Measurements from ENCODE around the gene ARHGAP26. TPM values are rescaled to one million over a fixed set of nuclear protein-coding genes. Genes with fewer than 3 reads are reported as not detected.

The ARHGAP26 gene
- total and polyA plus RNA-seq, 2 donors (not counting 3 experiments of a cell fraction or from before 2014, with no cell fraction given): 3.1 to 16.2 TPM

- no peak overlapping the region for H3K27ac ChIP-seq (ENCODE audit: insufficient read depth, low read depth, low read length)
- H3K9me1 ChIP-seq (replicated peaks; ENCODE audit: control insufficient read depth, extremely low read depth, insufficient read depth, low read length): no peaks in the 10 kb centered on the region
- ChIA-PET CTCF (interaction anchor here (1.1 to 1.2 kb wide), 2 partner anchors 21 to 24 kb away, joined by 3 read pairs; no protein-coding TSS in a partner anchor), POLR2A (no interaction called here)
- H3K27me3 ChIP-seq (ENCODE audit: control insufficient read depth in 2 of 2, insufficient read depth in 2 of 2, low read length in 2 of 2): no peaks in the 10 kb centered on the region
- no peaks in the 10 kb centered on the region for H3K9me3 ChIP-seq (replicated peaks; ENCODE audit: control insufficient read depth, insufficient read depth, low read length)
- no peak overlapping the region for H3K9ac ChIP-seq (replicated peaks; ENCODE audit: extremely low read depth, insufficient read depth, low read length)
- H3K4me3 ChIP-seq (replicated peaks in 1 of 3; ENCODE audit: insufficient read depth in 1 of 3, low read depth in 1 of 3, low read length in 3 of 3): no peak overlapping the region
- H3K4me1 ChIP-seq (ENCODE audit: control insufficient read depth, extremely low read depth, insufficient read depth, low read length): peaks cover 19% of the 10 kb centered on the region
- intact Hi-C loops (cut with micrococcal nuclease) (loop anchor here (5.0 kb wide), 1 partner anchor 88 kb away; no protein-coding TSS in a partner anchor), dilution Hi-C loops (cut with MboI; ENCODE audit: extremely low pct_ligation_motif_present, low sequenced_read_pairs) (loop anchor here (25.0 kb wide), 1 partner anchor 163 kb away; no protein-coding TSS in a partner anchor)
- no peaks in the 10 kb centered on the region for H4K20me1 ChIP-seq (replicated peaks; ENCODE audit: control insufficient read depth, extremely low read depth, insufficient read depth, low read length)
- TF ChIP-seq JUN (IDR thresholded peaks at IDR 0.05; ENCODE audit: borderline replicate concordance, insufficient read depth, insufficient read length, low read depth) (no peak), EZH2 (IDR thresholded peaks at IDR 0.05; ENCODE audit: borderline replicate concordance, low read depth, low read length, severe bottlenecking) (no peak), MAX (IDR thresholded peaks at IDR 0.05; ENCODE audit: insufficient read depth, insufficient read length) (no peak), POLR2A (IDR thresholded peaks at IDR 0.05; ENCODE audit: low read depth, low read length) (no peak), GATA2 (IDR thresholded peaks at IDR 0.05; ENCODE audit: insufficient read depth, insufficient read length, low read depth, low read length) (no peak), POLR2AphosphoS5 (IDR thresholded peaks at IDR 0.05; ENCODE audit: insufficient read depth, low read depth, low read length) (no peak), FOS (IDR thresholded peaks at IDR 0.05; ENCODE audit: borderline replicate concordance, insufficient read depth, low read length) (no peak), CTCF (IDR thresholded peaks at IDR 0.05; ENCODE audit: extremely low read depth in 1 of 2, insufficient read depth in 1 of 2, low read depth in 1 of 2, low read length in 2 of 2) (no peak), MYC (IDR thresholded peaks at IDR 0.05; ENCODE audit: low read depth, low read length) (no peak)
- H3K79me2 ChIP-seq (ENCODE audit: control insufficient read depth, insufficient read depth, low read length): no peaks in the 10 kb centered on the region
- no peak overlapping the region for H2AFZ ChIP-seq (ENCODE audit: low read depth, low read length)
- DNase-seq (ENCODE audit: low read depth, low spot score) (no peak), FAIRE-seq (no peak)
- H3K36me3 ChIP-seq (ENCODE audit: control insufficient read depth in 2 of 2, extremely low read depth in 1 of 2, insufficient read depth in 2 of 2, low read length in 2 of 2): no peaks in the 10 kb centered on the region
- BruUV-seq (replicated peaks): no TSS peak
- no peak overlapping the region for H3K4me2 ChIP-seq (ENCODE audit: insufficient read depth, low read length)
Observed at GRCh38 chr5:143224672-143225071, 454.5 kb downstream of the ARHGAP26 start.
